ENCODE measurements around the gene CYBRD1.

The CYBRD1 gene

DNA sequence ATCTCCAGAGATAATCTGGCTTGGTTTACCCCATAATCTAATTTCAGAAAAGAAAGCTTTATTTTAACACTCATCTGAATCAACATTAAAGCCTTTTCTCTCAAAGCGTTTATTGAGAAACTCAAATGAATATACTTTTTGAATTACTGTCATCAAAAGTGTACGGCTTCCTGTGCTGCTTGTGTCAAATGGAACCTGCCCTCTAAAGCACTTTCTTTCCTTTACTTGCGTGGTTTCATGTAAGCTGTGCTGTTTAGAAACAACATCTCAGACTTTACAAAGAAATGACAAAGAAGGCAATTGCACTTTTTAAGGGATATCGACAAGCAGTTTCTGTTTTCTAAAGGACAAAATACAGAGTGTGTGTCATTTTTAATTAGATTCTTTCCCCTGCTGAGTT lies 35.1 kb downstream of the CYBRD1 start:
- DNase-seq: no peak

DNA sequence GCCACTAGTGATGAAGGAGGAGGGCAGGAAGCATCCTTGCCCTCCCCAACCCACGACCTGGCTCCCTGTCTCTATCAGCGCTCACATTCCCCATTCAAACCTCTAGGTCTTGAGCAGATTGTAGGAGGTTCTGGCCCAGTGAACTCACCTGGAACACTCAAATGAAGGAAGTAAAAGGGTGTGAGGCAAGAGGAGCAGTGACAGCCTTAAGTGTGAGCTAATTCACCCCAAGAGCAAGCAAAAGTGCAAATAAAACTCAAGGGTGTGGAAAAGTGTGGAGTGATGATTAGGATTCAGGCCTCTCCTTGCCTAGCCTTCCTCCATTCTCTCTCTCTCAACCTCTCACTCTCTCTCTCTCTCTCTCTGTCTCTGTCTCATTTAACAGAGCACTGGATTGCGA lies 41.0 kb downstream of the CYBRD1 start:
- DNase-seq: no peak

DNA sequence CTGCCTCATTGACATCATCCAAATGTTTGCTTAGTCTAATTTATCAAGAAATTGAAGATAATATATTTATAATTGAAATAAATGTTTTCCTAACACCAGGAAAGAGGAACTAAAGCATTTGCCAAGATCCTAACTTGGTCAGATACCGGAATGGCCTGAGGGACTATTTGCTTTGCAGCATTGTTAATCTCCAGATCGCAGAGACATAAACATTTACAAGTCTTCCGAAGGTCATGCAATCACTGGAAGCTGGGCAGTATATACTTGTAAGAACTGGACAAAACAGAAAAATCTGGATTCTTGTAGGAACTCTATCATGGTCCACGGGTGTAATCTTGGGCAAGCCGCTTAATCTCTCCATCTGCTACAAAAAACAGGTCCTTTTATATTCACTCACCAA lies 42.2 kb downstream of the CYBRD1 start:
- peak in 1 of 2 experiments; percentile 6 for DNase-seq

DNA sequence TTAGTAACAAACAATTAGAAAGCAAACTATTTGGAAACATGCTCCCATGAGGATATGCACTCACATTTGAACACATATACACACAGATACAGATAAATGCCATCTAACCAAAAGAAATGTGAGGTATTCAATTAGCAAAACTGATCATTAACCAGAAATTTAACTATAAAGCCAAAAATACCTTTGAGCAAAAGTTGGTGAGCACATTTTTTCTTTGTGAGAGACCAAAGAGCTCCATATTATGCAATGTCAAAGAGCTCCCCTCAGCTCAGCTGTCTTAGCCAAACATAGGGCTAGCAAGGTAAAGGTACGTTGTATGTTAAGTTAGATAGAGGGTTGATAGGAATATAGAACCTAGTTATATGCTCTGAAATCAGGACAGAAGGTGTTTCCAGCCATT lies 43.8 kb downstream of the CYBRD1 start:
- no peak for DNase-seq

DNA sequence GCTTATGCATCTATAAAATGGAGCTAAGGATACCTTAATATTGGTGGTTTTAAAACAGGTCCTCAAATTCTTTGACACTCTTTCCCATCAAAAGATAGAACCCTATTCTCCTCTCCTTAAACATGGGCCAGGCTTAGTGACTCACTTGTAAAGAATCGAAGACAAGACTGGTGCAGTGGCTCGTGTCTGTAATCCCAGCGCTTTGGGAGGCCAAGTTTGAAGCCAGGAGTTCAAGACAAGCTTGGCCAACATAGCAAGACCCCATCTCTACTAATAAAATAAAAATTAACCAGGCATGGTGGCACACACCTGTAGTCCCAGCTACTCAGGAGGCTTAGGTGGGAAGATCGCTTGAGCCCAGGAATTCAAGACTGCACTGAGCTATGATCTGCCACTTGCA lies 44.5 kb downstream of the CYBRD1 start:
- no peak for DNase-seq

DNA sequence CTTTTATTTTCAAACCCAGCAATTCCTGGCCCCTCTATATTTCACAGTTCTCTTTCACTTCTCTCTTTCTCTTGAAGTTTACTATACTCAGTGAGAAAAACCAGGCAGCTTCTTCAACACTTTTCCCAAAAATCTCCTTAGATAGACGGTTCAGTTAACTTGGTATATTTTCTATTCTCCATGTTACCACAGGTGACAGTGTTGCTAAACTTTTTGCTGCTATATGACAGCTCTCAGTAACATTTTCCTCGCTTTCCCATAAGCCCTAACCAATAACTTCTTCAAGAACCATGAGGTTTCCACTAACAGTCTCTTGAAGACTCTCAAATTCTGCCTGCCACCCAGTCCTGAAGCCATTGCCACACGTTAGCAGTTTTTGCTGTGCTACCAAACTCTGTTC lies 45.8 kb downstream of the CYBRD1 start:
- no peak for DNase-seq

DNA sequence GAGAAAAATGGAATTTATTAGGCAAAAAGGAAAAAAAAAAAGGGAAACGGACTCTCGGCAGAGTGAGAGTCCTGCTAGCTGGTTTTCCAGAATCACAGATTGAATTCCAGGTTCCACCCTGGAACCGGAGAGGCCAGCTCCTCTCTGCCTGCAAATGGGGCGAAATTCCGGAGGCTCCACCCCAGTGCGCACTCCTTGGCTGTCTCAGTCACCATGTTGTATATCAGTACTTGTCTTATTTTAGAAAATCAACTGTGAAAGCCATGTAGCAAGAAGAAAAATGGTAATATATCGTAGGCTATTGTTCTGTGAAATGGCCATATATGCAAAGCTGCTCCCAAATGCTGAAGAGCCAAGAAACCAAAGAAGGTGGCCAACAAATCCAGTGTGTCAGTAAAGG lies 49.4 kb downstream of the CYBRD1 start:
- DNase-seq: no peak

DNA sequence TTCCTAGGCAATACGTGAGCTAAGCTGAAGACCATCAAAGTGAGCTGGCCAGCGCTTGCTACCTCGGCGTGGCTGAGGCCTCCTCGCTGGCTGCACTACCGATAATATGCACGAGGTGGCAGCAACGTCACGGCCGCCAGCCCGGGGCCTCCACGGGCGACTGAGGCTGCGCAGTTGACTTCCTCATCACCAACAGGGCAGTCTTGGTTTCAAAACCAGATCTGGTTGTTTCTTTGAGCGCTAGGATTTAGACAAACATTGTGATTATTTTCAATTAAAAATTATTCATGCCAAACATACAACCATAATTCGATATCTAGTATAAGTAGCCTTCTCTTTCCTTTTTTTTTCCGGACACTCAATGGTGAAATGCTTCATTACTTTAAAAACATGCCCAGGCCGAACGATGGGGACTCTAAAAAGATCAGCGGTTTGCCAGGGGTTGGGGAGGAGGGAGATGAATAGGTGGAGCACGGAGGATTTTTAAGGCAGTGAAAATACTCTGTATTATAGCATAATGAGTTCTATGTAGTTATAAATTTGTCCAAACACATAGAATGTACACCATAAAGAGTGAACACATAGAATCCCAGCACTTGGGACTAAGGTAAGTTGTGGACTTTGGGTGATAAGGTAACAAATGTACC lies 52.0 kb downstream of the CYBRD1 start:
- peak in 1 of 2 experiments; percentile 38 for DNase-seq

DNA sequence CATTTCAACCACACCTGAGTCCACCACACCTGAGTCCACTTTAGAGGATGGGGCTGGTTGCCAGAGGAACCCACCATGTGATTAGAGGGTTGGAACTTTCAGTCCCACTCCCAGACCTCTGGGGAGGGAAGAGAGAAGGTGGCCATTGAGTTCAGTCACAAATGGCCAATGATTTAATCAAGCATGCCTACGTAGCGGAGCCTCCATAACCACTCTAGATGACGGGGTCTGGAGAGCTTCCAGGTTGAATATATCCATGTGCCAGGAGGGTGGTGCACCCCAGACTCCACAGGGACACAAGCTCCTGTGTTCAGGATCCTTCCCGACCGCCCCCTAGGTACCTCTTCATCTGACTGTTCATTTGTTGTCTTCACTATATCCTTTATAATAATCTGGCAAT lies 53.3 kb downstream of the CYBRD1 start:
- DNase-seq: no peak

DNA sequence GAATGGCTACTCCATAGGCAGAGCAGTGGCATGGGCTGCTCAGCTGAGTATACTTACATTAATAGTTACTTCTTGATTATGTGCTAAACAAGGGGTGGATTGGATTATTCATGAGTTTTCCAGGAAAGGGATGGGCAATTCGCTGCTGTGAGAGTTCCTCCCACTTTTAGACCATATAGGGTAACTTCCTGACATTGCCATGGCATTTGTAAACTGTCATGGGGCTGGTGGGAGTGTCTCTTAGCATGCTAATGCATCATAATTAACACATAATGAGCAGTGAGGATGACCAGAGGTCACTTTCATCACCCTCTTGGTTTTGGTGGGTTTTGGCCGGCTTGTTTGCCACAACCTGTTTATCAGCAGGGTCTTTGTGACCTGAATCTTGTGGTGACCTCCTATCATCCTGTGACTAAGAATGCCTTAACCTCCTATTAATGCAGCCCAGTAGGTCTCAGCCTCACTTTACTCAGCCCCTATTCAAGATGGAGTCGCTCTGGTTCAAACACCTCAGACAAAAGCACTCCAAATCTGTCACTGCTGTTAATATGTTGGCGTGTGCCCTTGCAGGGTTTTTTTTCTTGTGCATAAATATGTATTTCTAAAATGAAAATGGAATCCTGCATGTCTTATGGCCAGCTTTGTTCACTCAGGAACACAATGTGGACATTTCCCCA lies 56.0 kb downstream of the CYBRD1 start:
- no peak for DNase-seq

DNA sequence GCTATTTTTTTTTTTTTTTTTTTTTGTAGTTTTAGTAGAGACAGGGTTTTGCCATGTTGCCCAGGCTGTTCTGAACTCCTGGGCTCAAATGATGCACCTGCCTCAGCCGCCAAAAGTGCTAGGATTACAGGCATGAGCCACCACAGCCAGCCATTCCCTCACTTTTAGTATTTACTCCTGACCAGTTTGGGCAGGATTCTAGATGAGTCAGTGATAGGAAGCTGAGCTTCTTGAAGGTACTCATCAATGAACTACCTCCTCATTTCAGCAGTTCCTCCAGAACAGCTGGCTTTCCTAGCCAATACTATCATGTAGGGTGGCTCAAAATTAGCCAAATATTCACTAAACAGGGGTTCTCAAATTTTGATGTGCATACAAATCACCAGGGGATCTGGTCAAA lies 57.2 kb downstream of the CYBRD1 start:
- DNase-seq: no peak

DNA sequence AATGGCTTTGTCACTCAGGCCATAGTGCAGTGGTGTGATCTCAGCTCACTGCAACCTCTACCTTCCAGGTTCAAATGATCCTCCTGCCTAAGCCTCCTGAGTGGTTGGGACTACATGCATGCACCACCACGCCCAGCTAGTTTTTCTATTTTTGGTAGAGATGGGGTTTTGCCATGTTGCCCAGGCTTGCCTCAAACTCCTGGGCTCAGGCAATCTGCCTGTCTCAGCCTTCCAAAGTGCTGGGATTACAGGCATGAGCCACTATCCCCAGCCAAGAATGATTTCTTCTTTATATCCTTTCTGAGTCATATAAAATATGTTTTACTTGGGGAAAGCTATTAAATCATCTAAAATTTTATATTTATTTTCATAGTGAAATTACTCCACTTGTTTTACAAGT lies 61.3 kb downstream of the CYBRD1 start:
- no peak for DNase-seq

DNA sequence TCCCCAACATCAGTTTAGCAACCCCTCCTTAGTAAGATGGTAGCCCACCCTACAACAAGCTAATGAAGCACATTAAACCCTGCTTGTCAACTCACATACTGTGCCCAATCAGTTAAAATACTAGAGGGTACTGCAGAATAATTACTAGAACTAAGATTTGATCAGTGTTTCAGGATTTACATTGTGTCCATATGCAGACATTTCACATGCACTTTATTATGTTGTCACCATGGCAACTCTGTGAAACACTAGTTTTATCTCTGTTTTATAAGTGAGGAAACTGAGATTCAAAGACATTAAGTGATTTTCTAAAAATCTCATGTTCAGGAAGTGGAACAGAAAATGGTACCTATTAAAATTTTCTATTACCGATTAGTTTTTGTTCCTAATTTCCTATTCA lies 61.7 kb downstream of the CYBRD1 start:
- DNase-seq: no peak

DNA sequence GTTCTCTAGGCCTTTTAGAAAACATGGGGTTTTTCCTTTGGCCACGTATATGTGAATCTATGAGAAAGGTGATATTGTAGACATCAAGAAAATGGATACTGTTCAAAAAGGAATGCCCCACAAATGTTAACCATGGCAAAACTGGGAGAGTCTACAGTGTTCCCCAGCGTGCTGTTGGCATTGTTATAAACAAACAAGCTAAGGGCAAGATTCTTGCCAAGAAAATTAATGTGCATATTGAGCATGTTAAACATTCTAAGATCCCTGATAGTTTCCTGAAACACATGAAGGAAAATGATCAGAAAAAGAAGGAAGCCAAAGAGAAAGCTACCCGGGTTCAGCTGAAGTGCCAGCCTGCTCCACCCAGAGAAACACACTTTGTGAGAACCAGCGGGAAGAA lies 64.9 kb downstream of the CYBRD1 start:
- no peak for DNase-seq

DNA sequence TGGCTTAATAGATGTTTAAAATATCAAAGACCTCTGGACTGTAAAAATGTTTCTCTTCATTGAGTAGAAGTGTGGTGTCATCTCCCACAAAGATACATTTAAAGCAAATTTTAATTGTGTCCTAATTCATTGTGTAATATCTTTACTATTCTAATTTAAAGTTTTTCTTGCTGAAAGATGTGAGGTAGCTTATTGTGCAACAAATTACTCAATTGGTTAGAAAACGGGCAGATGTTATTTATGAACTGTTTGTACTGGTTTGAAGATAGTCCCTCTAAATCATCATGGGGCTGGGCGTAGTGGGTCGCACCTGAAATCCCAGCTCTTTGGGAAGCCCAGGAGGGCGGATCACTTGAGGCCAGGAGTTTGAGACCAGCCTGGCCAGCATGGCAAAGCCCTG lies 65.3 kb downstream of the CYBRD1 start:
- DNase-seq: no peak

DNA sequence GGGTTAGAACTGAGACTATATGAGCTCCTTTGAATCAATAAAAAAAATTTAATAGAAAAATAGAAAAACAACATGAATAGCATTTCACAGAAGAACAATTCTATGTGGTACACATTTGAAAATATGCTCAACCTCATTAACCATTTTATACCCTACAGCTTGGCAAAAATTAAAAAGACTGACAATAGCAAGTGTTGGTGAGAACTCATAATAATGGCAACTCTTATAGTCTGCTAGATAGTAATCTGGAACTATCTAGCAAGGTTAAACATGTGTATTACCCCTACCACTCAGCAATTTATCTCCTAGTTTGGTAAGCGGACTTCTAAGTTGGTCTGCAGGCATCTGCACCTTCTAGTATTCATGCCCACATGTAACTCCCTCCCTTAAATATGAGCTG lies 67.8 kb downstream of the CYBRD1 start:
- no peak for DNase-seq

DNA sequence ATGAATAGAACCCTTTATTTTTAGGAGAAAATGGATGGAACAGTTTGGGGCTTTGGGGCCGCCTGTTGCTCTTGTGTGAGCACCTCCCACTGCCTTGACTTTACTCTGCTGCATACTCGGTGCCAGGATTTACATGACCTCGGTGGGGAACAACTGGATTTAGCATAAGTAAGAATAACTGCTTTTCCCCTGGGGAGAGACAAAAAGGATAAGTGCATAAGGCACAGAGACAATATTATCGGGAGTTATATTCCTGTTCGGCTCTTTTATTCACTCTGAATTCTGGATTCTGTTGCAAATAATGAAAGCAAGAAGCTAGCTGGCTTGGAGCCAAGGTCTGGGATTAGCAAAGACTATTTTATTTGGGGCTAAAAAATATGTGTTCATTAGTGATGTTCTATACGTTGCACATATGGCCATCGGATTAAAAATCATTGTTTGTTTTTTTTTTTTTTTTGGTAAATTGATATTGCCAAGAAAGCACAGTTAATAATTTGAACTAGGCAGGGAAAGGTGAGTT lies 69.8 kb downstream of the CYBRD1 start:
- peak; percentile 34 to 79 for DNase-seq

DNA sequence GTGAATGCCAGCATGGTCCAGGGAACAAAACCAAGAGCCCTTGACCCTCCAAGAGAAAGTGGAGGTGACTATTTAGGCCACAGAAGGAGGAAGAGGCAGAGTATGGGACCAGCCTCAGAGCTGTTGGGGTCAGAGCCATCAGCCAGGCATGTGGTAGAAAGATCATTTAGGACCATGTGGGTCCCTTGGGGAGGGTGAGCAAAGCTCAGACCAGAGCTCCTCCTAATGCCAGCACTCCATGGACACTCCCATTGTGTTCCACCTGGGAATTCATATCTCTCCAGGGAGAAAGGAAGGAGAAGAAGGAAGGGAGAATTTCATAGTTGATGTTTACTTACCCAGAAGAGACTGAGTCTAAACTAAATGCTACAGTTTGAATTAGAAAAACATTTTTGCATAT lies 73.2 kb downstream of the CYBRD1 start:
- no peak for DNase-seq

DNA sequence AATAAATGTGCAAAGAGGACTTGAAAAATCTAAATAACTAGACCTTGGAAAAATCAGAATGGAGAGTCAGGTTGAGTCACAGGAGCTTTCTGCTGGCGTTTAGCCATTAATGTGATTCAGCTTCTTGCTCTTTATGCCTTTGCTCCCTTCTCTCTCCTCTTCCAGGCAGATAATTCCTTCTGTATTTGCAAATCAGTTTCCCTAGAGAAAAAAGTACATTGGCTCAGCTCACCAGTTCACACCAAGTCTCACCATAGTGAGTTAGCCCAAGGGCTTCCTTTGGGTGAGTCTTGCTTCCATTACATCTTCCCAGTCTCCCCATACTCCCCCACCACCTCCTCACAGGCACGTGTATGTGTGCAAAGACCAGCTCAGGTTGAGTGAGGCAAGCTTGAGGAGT lies 73.6 kb downstream of the CYBRD1 start:
- DNase-seq: no peak

DNA sequence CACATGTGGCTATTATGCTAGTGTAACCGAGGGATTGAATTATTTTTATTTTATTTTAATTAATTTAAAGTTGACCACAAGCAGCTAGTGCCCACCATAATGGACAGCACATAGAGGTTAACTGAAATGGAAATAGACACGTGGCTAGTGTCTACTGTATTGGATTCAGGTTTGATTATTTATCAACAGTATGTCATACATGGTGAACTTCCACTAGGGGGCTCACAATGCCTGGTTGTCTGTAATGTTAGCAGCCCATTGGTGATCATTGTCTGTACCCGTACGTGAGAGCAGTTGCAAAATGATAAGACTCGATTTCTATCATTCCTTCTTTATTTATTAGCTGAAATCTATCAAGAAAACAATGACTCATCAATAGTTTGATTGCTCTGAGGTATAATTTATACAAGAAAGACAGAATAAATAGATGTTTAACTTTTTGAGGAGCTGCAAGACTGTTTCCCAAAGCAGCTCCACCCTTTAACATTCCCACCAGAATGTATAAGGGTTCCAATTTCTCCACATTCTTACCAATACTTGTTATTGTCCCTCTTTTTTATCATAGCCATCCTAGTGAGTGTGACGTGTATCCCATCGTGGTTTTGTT lies 76.5 kb downstream of the CYBRD1 start:
- peak; percentile 34 to 69 for DNase-seq

DNA sequence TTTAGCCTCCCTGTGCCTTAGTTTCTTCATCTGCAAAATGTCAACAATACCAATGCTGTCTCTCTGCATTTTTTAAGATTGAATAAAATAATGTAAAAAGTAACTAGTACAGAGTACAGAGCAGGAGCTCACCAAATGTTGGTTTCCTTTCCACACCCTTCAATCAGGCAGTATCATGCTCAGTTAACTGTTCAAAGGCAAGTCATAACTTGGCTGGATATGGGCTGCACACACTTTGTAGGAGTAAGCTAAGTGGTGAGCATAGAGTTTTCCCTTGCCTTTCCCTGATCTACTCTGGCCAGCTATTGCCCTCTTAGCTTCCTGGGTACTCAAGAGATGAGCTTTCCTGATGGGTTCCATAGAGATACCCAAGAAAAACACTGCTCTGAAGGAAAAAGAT lies 77.9 kb downstream of the CYBRD1 start:
- no peak for DNase-seq

DNA sequence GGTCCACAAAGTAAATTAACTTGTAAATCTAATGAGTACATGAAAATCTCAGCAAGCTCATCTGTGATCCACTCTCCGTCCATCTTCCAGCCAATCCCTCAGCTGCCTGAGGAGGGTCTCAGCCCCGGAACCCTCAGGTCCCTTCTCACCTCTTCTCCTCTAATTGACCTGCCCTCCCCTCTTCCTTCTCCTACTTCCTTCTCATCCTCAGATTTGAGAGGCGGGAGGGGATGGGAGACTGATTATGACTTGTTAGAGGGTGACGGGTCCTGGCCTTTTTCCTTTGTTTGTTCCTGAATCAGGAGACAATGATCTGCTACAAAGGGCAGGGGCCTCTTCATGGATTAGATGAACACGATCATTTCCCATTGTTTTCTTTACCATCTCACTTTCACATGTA lies 80.1 kb downstream of the CYBRD1 start:
- no peak for DNase-seq

All from NCI-H524 (cell line).